Measurements from ENCODE around the gene ELOF1. TPM values are rescaled to one million over a fixed set of nuclear protein-coding genes. Genes with fewer than 3 reads are reported as not detected.

Gene ELOF1
- total RNA-seq, 1 experiment from 2014 or later = 65.5 TPM

GRCh38 chr19:11580116-11580515 is 21.1 kb upstream of the ELOF1 start:
- intact Hi-C loops (cut with micrococcal nuclease; ENCODE audit: unreplicated experiment) = no loop called here
- no peaks in the 10 kb centered on the region; the same call in 1 of the 2 replicates for H3F3A ChIP-seq (ENCODE audit: insufficient read depth, low read depth)
- H3K4me2 ChIP-seq = no peak overlapping the region
- no peaks in the 10 kb centered on the region for H4K20me1 ChIP-seq (ENCODE audit: insufficient read depth)
- no peaks in the 10 kb centered on the region for H3K4me1 ChIP-seq (replicated peaks; ENCODE audit: insufficient read depth)
- H3K27ac ChIP-seq = no peak overlapping the region
- no peak for DNase-seq
- TF ChIP-seq EZH2 (IDR thresholded peaks at IDR 0.05; ENCODE audit: low read depth) (no peak), CTCF (conservative IDR thresholded peaks at IDR 0.05) (no peak)
- no peak overlapping the region for H2AFZ ChIP-seq
- no peaks in the 10 kb centered on the region for H3K27me3 ChIP-seq (ENCODE audit: insufficient read depth, low read depth)
- H3K9me3 ChIP-seq (ENCODE audit: insufficient read depth, low read depth) = no peaks in the 10 kb centered on the region
- H3K36me3 ChIP-seq (ENCODE audit: low read depth) = no peaks in the 10 kb centered on the region
- CTCF ChIA-PET = no interaction called here
- no peak overlapping the region for H3K4me3 ChIP-seq
- no peaks in the 10 kb centered on the region for H3K9me2 ChIP-seq (ENCODE audit: insufficient read depth)
- no TSS peak for BruUV-seq (replicated peaks)
- H3K79me2 ChIP-seq (ENCODE audit: low read depth) = no peaks in the 10 kb centered on the region
- POLR2A ChIA-PET (ENCODE audit: unreplicated experiment) = no interaction called here

GRCh38 chr19:11578258-11579142 is 19.5 kb upstream of the ELOF1 start:
- CTCF ChIA-PET = interaction anchor here (0.7 kb wide), 1 partner anchor 375 kb away, joined by 4 read pairs; no protein-coding TSS in a partner anchor
- H3K4me3 ChIP-seq = no peak overlapping the region
- H3K36me3 ChIP-seq (ENCODE audit: low read depth) = no peaks in the 10 kb centered on the region
- POLR2A ChIA-PET (ENCODE audit: unreplicated experiment) = no interaction called here
- no peak overlapping the region for H2AFZ ChIP-seq
- H3K9me2 ChIP-seq (ENCODE audit: insufficient read depth) = no peaks in the 10 kb centered on the region
- intact Hi-C loops (cut with micrococcal nuclease; ENCODE audit: unreplicated experiment) = no loop called here
- H3K4me1 ChIP-seq (replicated peaks; ENCODE audit: insufficient read depth) = no peaks in the 10 kb centered on the region
- BruUV-seq (replicated peaks) = no TSS peak
- H3K4me2 ChIP-seq = no peak overlapping the region
- H4K20me1 ChIP-seq (ENCODE audit: insufficient read depth) = no peaks in the 10 kb centered on the region
- no peaks in the 10 kb centered on the region; the same call in 1 of the 2 replicates for H3F3A ChIP-seq (ENCODE audit: insufficient read depth, low read depth)
- peak in 1 of 2 experiments; percentile 17 for DNase-seq
- H3K27me3 ChIP-seq (ENCODE audit: insufficient read depth, low read depth) = no peaks in the 10 kb centered on the region
- no peaks in the 10 kb centered on the region for H3K9me3 ChIP-seq (ENCODE audit: insufficient read depth, low read depth)
- TF ChIP-seq EZH2 (IDR thresholded peaks at IDR 0.05; ENCODE audit: low read depth) (no peak), CTCF (conservative IDR thresholded peaks at IDR 0.05) (no peak)
- H3K79me2 ChIP-seq (ENCODE audit: low read depth) = no peaks in the 10 kb centered on the region
- H3K27ac ChIP-seq = no peak overlapping the region

GRCh38 chr19:11577451-11578257 is 18.6 kb upstream of the ELOF1 start, which contains the start of gene ACP5:
Gene ACP5, minus strand, starts transcription at chr19:11577645. Its CDS starts 328 bp downstream, at chr19:11577317.
- Histone ChIP-seq H2AFZ (no peak within 1 kb of the TSS), H3K36me3 (ENCODE audit: low read depth) (no peaks in the 10 kb centered on the region), H3K4me2 (no peak within 1 kb of the TSS), H3K9me2 (ENCODE audit: insufficient read depth) (no peaks in the 10 kb centered on the region), H4K20me1 (ENCODE audit: insufficient read depth) (no peaks in the 10 kb centered on the region), H3K27ac (no peak within 1 kb of the TSS), H3K9me3 (ENCODE audit: insufficient read depth, low read depth) (no peaks in the 10 kb centered on the region), H3K79me2 (ENCODE audit: low read depth) (no peaks in the 10 kb centered on the region), H3K4me3 (no peak within 1 kb of the TSS), H3K4me1 (replicated peaks; ENCODE audit: insufficient read depth) (no peaks in the 10 kb centered on the region), H3K27me3 (ENCODE audit: insufficient read depth, low read depth) (no peaks in the 10 kb centered on the region), H3F3A (ENCODE audit: insufficient read depth, low read depth) (no peaks in the 10 kb centered on the region; the same call in 1 of the 2 replicates)
- ChIA-PET CTCF (no interaction called here), POLR2A (ENCODE audit: unreplicated experiment) (no interaction called here)
- DNase-seq = no peak
- BruUV-seq (replicated peaks) = no TSS peak
- TF ChIP-seq EZH2 (IDR thresholded peaks at IDR 0.05; ENCODE audit: low read depth) = no peak
- TF ChIP-seq CTCF (conservative IDR thresholded peaks at IDR 0.05) = no peak
- intact Hi-C loops (cut with micrococcal nuclease; ENCODE audit: unreplicated experiment) = no loop called here
